CD4-positive, alpha-beta T cell treated with Interleukin-15 for 1 hour (primary cell): Measurements from ENCODE around the gene CLSTN2.

Source experiments
- DNase-seq: peaks from one replicate; pipeline ENCODE4 v3.0.0-alpha.2; 2020

Gene CLSTN2

GRCh38 chr3:140153736-140154135 is 218.8 kb downstream of the CLSTN2 start:
- DNase-seq = no peak

GRCh38 chr3:140157161-140157560 is 222.2 kb downstream of the CLSTN2 start:
- DNase-seq = no peak

GRCh38 chr3:140159646-140160045 is 224.7 kb downstream of the CLSTN2 start:
- DNase-seq = no peak

- no peak for DNase-seq
These were observed 225.6 kb downstream of the CLSTN2 start for GRCh38 chr3:140160553-140160952.

GRCh38 chr3:140162551-140162950 is 227.6 kb downstream of the CLSTN2 start:
- no peak for DNase-seq

- DNase-seq = no peak
These were observed 228.3 kb downstream of the CLSTN2 start for GRCh38 chr3:140163159-140163763.

GRCh38 chr3:140164156-140164555 is 229.2 kb downstream of the CLSTN2 start:
- no peak for DNase-seq

- DNase-seq = no peak
These were observed 230.1 kb downstream of the CLSTN2 start for GRCh38 chr3:140164922-140165590.

GRCh38 chr3:140165781-140166180 is 230.8 kb downstream of the CLSTN2 start:
- no peak for DNase-seq

GRCh38 chr3:140166861-140167599 is 232.0 kb downstream of the CLSTN2 start:
- no peak for DNase-seq

GRCh38 chr3:140167600-140168281 is 232.8 kb downstream of the CLSTN2 start:
- DNase-seq = no peak

- DNase-seq = no peak
These were observed 235.6 kb downstream of the CLSTN2 start for GRCh38 chr3:140170612-140171011.

GRCh38 chr3:140176526-140176925 is 241.5 kb downstream of the CLSTN2 start:
- no peak for DNase-seq

- no peak for DNase-seq
These were observed 243.0 kb downstream of the CLSTN2 start for GRCh38 chr3:140177943-140178342.

GRCh38 chr3:140178482-140178881 is 243.5 kb downstream of the CLSTN2 start:
- no peak for DNase-seq

GRCh38 chr3:140180603-140181002 is 245.6 kb downstream of the CLSTN2 start:
- DNase-seq = no peak

GRCh38 chr3:140185375-140185774 is 250.4 kb downstream of the CLSTN2 start:
- no peak for DNase-seq

GRCh38 chr3:140186421-140186920 is 251.5 kb downstream of the CLSTN2 start:
- DNase-seq = no peak

- DNase-seq = no peak
These were observed 252.0 kb downstream of the CLSTN2 start for GRCh38 chr3:140187028-140187427.

GRCh38 chr3:140187656-140188221 is 252.8 kb downstream of the CLSTN2 start:
- no peak for DNase-seq

- DNase-seq = no peak
These were observed 253.3 kb downstream of the CLSTN2 start for GRCh38 chr3:140188285-140188684.

- no peak for DNase-seq
These were observed 254.3 kb downstream of the CLSTN2 start for GRCh38 chr3:140189267-140189666.

GRCh38 chr3:140189976-140190375 is 255.0 kb downstream of the CLSTN2 start:
- DNase-seq = no peak
